ENCODE measurements around the gene ENTPD8. TPM values are rescaled to one million over a fixed set of nuclear protein-coding genes. Genes with fewer than 3 reads are reported as not detected.

Gene ENTPD8
- total and polyA plus RNA-seq, 4 donors = 0.08 to 0.45 (median 0.21) TPM

- H3K4me1 ChIP-seq (ENCODE audit: control insufficient read depth in 5 of 5, insufficient read depth in 5 of 5, low read length in 5 of 5) = no peaks in the 10 kb centered on the region
- no peak for TF ChIP-seq CTCF (IDR thresholded peaks at IDR 0.05; ENCODE audit: control extremely low read depth, extremely low read depth)
- ATAC-seq (ENCODE audit: insufficient read depth, low FRiP score) (no peak), DNase-seq (peak in 1 of 3 donors; percentile 11)
- no peak overlapping the region for H3K4me3 ChIP-seq
- no peaks in the 10 kb centered on the region for H3K27me3 ChIP-seq (ENCODE audit: control insufficient read depth in 3 of 3, insufficient read depth in 3 of 3, low read length in 2 of 3)
- H3K36me3 ChIP-seq (ENCODE audit: control insufficient read depth in 4 of 4, insufficient read depth in 4 of 4, low read length in 4 of 4) = peaks cover 0 to 3% (median 0%) of the 10 kb centered on the region in 4 donors
- H3K27ac ChIP-seq (ENCODE audit: low read depth in 1 of 2, low read length in 1 of 2) = no peak overlapping the region
- no peak overlapping the region for H3K9ac ChIP-seq (ENCODE audit: insufficient read depth in 1 of 2, low read length in 2 of 2)
- 90 to 97% methylated on average over 23 of the region's 23 CpGs for WGBS, 2 donors
- no peaks in the 10 kb centered on the region for H3K9me3 ChIP-seq (ENCODE audit: control insufficient read depth in 4 of 4, insufficient read depth in 3 of 4, low read length in 3 of 4)
Observed at GRCh38 chr9:137465000-137465719, 24.0 kb upstream of the ENTPD8 start.

GRCh38 chr9:137464291-137464999 is 23.3 kb upstream of the ENTPD8 start:
- no peak overlapping the region for H3K9ac ChIP-seq (ENCODE audit: insufficient read depth in 1 of 2, low read length in 2 of 2)
- ATAC-seq (ENCODE audit: insufficient read depth, low FRiP score) = no peak
- H3K4me3 ChIP-seq = no peak overlapping the region
- no peak overlapping the region for H3K27ac ChIP-seq (ENCODE audit: low read depth in 1 of 2, low read length in 1 of 2)
- no peaks in the 10 kb centered on the region for H3K9me3 ChIP-seq (ENCODE audit: control insufficient read depth in 4 of 4, insufficient read depth in 3 of 4, low read length in 3 of 4)
- 93 to 95% methylated on average over 28 of the region's 28 CpGs for WGBS, 2 donors
- H3K27me3 ChIP-seq (ENCODE audit: control insufficient read depth in 3 of 3, insufficient read depth in 3 of 3, low read length in 2 of 3) = no peaks in the 10 kb centered on the region
- no peak for DNase-seq
- no peak for TF ChIP-seq CTCF (IDR thresholded peaks at IDR 0.05; ENCODE audit: control extremely low read depth, extremely low read depth)
- H3K36me3 ChIP-seq (ENCODE audit: control insufficient read depth in 4 of 4, insufficient read depth in 4 of 4, low read length in 4 of 4) = peaks cover 0 to 3% (median 0%) of the 10 kb centered on the region in 4 donors
- H3K4me1 ChIP-seq (ENCODE audit: control insufficient read depth in 5 of 5, insufficient read depth in 5 of 5, low read length in 5 of 5) = peaks cover 0 to 7% (median 3%) of the 10 kb centered on the region in 5 donors

- H3K9me3 ChIP-seq (ENCODE audit: control insufficient read depth in 4 of 4, insufficient read depth in 3 of 4, low read length in 3 of 4) = no peaks in the 10 kb centered on the region
- no peaks in the 10 kb centered on the region for H3K27me3 ChIP-seq (ENCODE audit: control insufficient read depth in 3 of 3, insufficient read depth in 3 of 3, low read length in 2 of 3)
- H3K9ac ChIP-seq (ENCODE audit: insufficient read depth in 1 of 2, low read length in 2 of 2) = no peak overlapping the region
- ATAC-seq (ENCODE audit: insufficient read depth, low FRiP score) = no peak
- H3K27ac ChIP-seq (ENCODE audit: low read depth in 1 of 2, low read length in 1 of 2) = no peak overlapping the region
- no peak for DNase-seq
- 91 to 95% methylated on average over 18 of the region's 18 CpGs for WGBS, 2 donors
- H3K4me3 ChIP-seq = no peak overlapping the region
- no peak for TF ChIP-seq CTCF (IDR thresholded peaks at IDR 0.05; ENCODE audit: control extremely low read depth, extremely low read depth)
- H3K36me3 ChIP-seq (ENCODE audit: control insufficient read depth in 4 of 4, insufficient read depth in 4 of 4, low read length in 4 of 4) = peaks cover 0 to 3% (median 0%) of the 10 kb centered on the region in 4 donors
- peaks cover 0 to 9% (median 3%) of the 10 kb centered on the region in 5 donors for H3K4me1 ChIP-seq (ENCODE audit: control insufficient read depth in 5 of 5, insufficient read depth in 5 of 5, low read length in 5 of 5)
Observed at GRCh38 chr9:137463931-137464290, 22.8 kb upstream of the ENTPD8 start.

Measured in lung (tissue), 12 donors.